D721Med (cell line): ENCODE results near the gene ZP4.

Experiments used
- DNase-seq: peaks from one replicate; pipeline ENCODE4 v3.0.0; 2011; ENCODE audit warnings: low spot score; ENCODE audit not compliant: insufficient read length
- FAIRE-seq: peaks from 2 replicates; lab custom pipeline; 2011; peaks lifted over from hg19 to GRCh38; lab: Jason Lieb, UNC
- TF ChIP-seq, protein P1 (sequence below): IDR thresholded peaks from 2 replicates; pipeline ENCODE4 v1.5.1; 2012; ENCODE audit warnings: mild to moderate bottlenecking, control low read depth; ENCODE audit not compliant: insufficient read depth; ENCODE audit errors: missing control alignments

The ZP4 gene

DNA sequence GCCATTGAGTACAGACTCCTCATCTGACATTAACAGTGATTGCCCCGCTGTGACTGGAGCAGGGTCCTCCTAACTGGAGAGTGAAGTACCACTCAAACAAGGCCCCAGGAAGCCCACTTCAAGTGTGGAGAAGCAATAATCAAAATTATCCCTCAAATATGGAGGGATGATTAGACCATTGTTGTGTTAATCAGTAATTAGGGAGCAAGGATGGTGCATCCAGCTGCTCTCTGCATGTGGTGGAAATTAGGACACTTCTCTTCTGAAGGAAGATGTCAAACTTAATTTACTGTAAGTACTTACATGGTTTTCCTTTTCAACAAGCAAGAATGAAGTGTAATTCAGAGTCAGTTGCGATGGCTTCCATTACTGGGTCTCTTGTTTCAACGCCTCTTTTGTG is 3.4 kb upstream of the ZP4 start:
- FAIRE-seq (no peak), DNase-seq (no peak)
- TF ChIP-seq, protein P1, sequence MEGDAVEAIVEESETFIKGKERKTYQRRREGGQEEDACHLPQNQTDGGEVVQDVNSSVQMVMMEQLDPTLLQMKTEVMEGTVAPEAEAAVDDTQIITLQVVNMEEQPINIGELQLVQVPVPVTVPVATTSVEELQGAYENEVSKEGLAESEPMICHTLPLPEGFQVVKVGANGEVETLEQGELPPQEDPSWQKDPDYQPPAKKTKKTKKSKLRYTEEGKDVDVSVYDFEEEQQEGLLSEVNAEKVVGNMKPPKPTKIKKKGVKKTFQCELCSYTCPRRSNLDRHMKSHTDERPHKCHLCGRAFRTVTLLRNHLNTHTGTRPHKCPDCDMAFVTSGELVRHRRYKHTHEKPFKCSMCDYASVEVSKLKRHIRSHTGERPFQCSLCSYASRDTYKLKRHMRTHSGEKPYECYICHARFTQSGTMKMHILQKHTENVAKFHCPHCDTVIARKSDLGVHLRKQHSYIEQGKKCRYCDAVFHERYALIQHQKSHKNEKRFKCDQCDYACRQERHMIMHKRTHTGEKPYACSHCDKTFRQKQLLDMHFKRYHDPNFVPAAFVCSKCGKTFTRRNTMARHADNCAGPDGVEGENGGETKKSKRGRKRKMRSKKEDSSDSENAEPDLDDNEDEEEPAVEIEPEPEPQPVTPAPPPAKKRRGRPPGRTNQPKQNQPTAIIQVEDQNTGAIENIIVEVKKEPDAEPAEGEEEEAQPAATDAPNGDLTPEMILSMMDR: no peak

DNA sequence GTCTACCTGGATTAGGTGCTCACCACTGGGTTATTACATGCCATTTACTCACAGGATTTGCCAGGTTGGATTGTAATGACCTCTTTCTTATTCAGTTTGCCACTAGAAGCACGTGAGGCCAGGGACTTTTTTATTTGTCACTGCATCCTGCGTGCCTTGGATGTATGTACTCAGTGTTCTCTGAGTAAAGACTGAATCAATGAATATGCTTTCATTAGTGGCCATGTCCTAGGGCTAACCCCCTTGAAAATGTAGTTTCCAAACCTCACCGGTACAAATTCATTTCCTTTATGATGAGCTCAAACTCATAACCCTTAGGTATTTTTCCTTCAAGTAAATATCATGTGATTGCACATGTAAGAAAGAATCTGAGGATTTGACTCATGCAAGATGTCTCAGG is 1.3 kb upstream of the ZP4 start:
- FAIRE-seq (no peak), DNase-seq (no peak)
- TF ChIP-seq, protein P1: no peak

DNA sequence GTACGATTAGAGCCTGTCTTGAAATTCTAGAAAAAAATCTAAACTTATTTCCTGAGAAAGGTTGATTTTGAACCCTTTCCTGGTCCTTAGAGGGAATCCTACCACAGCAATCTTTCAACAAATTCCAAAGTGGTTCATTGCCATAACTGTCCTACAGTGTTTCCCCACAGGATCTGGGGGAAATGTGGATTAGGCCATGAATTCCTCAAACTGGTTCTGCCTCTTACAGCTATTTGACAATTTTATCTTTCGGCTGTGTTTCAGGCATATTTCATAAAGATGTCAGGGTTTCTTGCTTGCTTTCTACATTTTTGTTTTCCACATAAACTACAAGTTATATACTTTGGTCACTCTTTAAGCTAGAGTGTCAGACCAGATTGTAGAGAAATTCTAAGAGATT is 544 bp upstream of the ZP4 start:
- TF ChIP-seq, protein P1: no peak
- FAIRE-seq (no peak), DNase-seq (no peak)

DNA sequence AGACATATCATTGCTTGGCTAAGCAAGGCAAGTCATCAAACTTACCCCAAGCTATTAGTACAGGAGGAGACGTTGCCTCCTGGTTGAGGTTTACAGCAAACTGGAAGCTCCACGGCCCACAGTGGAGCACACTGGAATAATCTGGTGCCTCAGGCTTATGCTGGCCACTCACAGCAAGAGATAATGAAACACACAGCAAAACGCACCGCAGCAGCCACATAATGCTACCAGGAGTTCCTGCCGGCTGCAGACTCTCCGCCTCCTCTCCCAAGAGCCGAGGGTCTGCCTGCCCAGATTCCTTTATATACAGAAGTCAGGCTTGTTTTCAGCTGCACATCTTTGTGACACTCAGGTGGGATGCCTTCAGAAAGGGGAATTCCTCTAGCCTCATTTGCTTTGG is 306 bp downstream of the ZP4 start:
- no peak for FAIRE-seq

DNA sequence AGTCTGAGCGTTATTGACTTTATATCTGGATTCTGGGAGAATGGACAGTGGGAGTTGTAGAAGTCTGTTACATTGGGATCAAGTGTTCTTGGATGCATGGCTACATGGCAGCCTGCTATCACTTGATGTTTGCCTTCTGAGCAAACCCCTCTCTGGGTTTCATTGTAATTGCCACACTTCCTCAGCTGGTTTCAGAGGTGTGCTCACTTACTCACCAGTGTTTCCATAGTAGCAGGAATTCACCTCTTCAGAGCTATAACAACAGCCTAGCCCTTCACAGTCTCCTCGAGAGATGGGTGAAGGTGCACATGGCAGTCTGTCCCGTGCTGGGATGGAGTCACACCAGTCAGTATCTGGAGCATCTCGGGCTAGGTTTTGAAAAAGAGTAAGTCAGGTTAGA is 2.6 kb downstream of the ZP4 start:
- DNase-seq (no peak), FAIRE-seq (no peak)
- TF ChIP-seq, protein P1: no peak

More for the DNA sequence above, 306 bp downstream of the ZP4 start:
- no peak for DNase-seq
- TF ChIP-seq, protein P1: no peak

DNA sequence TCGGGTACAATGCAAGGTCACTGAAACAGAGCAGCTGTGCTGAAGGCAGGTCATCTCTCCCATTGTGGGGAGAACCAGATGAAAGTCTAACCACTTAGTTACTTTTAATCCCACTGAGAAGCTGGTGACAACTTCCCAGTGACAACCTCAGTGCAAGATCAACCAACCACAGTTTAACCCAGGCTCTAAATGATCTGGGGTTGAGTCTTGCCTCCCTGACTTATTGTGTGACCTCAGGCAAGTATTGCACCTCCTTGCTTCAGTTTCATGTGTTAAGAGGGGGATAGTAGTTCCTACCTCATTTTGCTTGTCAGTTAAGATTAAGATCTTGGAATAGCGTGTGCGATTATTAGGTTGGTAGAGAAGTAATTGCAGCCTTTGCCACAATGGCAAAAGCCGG is 3.2 kb downstream of the ZP4 start:
- TF ChIP-seq, protein P1: no peak
- FAIRE-seq (no peak), DNase-seq (no peak)

DNA sequence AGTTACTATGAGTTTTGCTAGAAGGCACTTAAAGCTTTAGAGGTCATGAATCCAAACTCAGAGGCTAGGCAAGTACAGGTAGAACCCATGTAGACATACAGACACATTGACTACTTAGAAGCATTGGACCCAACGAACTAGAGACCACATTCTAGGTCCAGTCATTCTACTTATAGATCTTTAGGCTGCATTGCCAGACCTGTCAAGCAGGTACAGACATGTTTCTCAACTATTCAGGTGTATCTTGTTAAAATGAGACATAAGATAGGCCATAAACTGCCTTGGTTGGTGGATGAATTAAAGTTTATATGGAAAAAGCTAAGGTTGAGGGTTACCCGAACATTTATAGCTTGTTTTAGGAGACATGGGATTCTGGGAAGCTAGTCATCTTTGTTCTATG is 6.5 kb downstream of the ZP4 start:
- TF ChIP-seq, protein P1: no peak
- DNase-seq (no peak), FAIRE-seq (no peak)
